COLO829 (cell line): Measurements from ENCODE around the gene SMTNL1.

Experiments
- DNase-seq: peaks from one replicate; pipeline ENCODE4 v3.0.0; 2012; ENCODE audit warnings: low spot score

Gene SMTNL1

GRCh38 chr11:57588046-57588710 is 50.8 kb downstream of the SMTNL1 start:
- DNase-seq: no peak

GRCh38 chr11:57596266-57596885 is 59.0 kb downstream of the SMTNL1 start:
- no peak for DNase-seq

- DNase-seq: no peak
Measured at GRCh38 chr11:57597461-57597915, 60.1 kb downstream of the SMTNL1 start, which contains the start of gene SERPING1. Gene SERPING1, plus strand, starts transcription at chr11:57597685. Its CDS starts 586 bp downstream, at chr11:57598271.

- DNase-seq: no peak
Measured at GRCh38 chr11:57597916-57598830, 60.8 kb downstream of the SMTNL1 start.

GRCh38 chr11:57598831-57599155 is 61.4 kb downstream of the SMTNL1 start:
- DNase-seq: no peak

GRCh38 chr11:57599381-57599780 is 62.0 kb downstream of the SMTNL1 start:
- DNase-seq: no peak
